K562 (cell line): ENCODE measurements around the gene HPD. TPM values are rescaled to one million over a fixed set of nuclear protein-coding genes. Genes with fewer than 3 reads are reported as not detected.

Source experiments
- ATAC-seq: fragments of 200-7000 bp; cut with Tn5 transposase; 3 replicates; pipeline ENCODE4 v1.9.1; 2020; ENCODE audit warnings: moderate library complexity
- BruUV-seq: library from RNA; stranded (reverse); fragments of 400-500 nt; replicated peaks from 2 replicates; lab custom pipeline; 2021; lab: Mats Ljungman, UMichigan
- CTCF ChIA-PET: fragments of 300-600 bp; formaldehyde crosslinking; extraction: SDS; loops from one replicate; lab custom pipeline; 2021; ENCODE audit warnings: low intra/inter-chr PET ratio; lab: Yijun Ruan, JAX
- POLR2A ChIA-PET: fragments of 300-600, 350-650 bp; sonication (Branson Sonifier 250); formaldehyde crosslinking; extraction: SDS; loops from one replicate; lab custom pipeline; 2021; ENCODE audit warnings: antibody characterized with exemption, inconsistent platforms; lab: Yijun Ruan, JAX
- DNase-seq, 4 experiments: peaks; one replicate each; pipeline versions ENCODE4 v3.0.0 to v3.0.0-alpha.2; 2011 to 2018; ENCODE audit warnings: low spot score in 3 of 4, mixed read lengths in 3 of 4; ENCODE audit errors: extremely low read depth in 1 of 4
- FAIRE-seq: peaks from 2 replicates; lab custom pipeline; 2011; peaks lifted over from hg19 to GRCh38; lab: Jason Lieb, UNC
- H2AFZ ChIP-seq: 2 replicates; pipeline ENCODE4 v1.6.0; 2011; ENCODE audit warnings: low read depth, low read length, control low read depth, inconsistent platforms
- H3K27ac ChIP-seq: fragments of 200-600 bp; 3 replicates; pipeline ENCODE4 v1.8.0; 2011; ENCODE audit warnings: low read depth, mild to moderate bottlenecking, control low read depth, inconsistent platforms, low read length, moderate library complexity, mixed read lengths; ENCODE audit errors: extremely low read depth
- H3K27me3 ChIP-seq, 2 experiments: fragments of 300-600 bp in 1 of 2; 2 replicates in 1 of 2; 3 replicates in 1 of 2; pipeline versions ENCODE4 v1.6.0 to v1.8.0; 2011; ENCODE audit warnings: inconsistent platforms in 2 of 2, low read length in 2 of 2, mild to moderate bottlenecking in 1 of 2, mixed read lengths in 1 of 2, moderate library complexity in 1 of 2; ENCODE audit not compliant: control insufficient read depth in 2 of 2, insufficient read depth in 2 of 2
- H3K36me3 ChIP-seq: fragments of 300-600 bp; 3 replicates; pipeline ENCODE4 v1.8.0; 2011; ENCODE audit warnings: mild to moderate bottlenecking, low read length, inconsistent platforms; ENCODE audit not compliant: control insufficient read depth, insufficient read depth
- H3K4me1 ChIP-seq, 2 experiments: fragments of 200-600 bp in 1 of 2; replicated peaks in 1 of 2; 2 replicates in 1 of 2; 3 replicates in 1 of 2; pipeline versions ENCODE4 v1.5.1 to v1.8.0; 2011; ENCODE audit warnings: inconsistent platforms in 2 of 2, low read length in 2 of 2, mild to moderate bottlenecking in 1 of 2, mixed read lengths in 1 of 2, moderate library complexity in 1 of 2; ENCODE audit not compliant: control insufficient read depth in 2 of 2, insufficient read depth in 2 of 2
- H3K4me2 ChIP-seq: 2 replicates; pipeline ENCODE4 v1.6.1; 2011; ENCODE audit warnings: low read length, control low read depth, inconsistent platforms, mixed read lengths; ENCODE audit not compliant: insufficient read depth
- H3K4me3 ChIP-seq: fragments of 200-600 bp; sonication (generic), shearing (Covaris generic); 2 replicates; pipeline ENCODE4 v1.5.1; 2016; ENCODE audit warnings: control low read depth, inconsistent platforms
- H3K79me2 ChIP-seq: fragments of 200-600 bp; 3 replicates; pipeline ENCODE4 v1.8.0; 2011; ENCODE audit warnings: low read length, inconsistent platforms; ENCODE audit not compliant: control insufficient read depth, insufficient read depth
- H3K9ac ChIP-seq, 2 experiments: 2 replicates each; pipeline versions ENCODE4 v1.6.0 to v1.6.1; 2011; ENCODE audit warnings: low read depth in 2 of 2, low read length in 2 of 2, control low read depth in 1 of 2, inconsistent platforms in 1 of 2, mild to moderate bottlenecking in 1 of 2, mixed read lengths in 1 of 2; ENCODE audit not compliant: insufficient read depth in 1 of 2
- H3K9me1 ChIP-seq: one replicate; pipeline ENCODE4 v1.6.0; 2011; ENCODE audit warnings: inconsistent platforms, mild to moderate bottlenecking, low read length, moderate library complexity; ENCODE audit not compliant: control insufficient read depth, insufficient read depth
- H3K9me3 ChIP-seq: replicated peaks from 2 replicates; pipeline ENCODE4 v1.5.1; 2011; ENCODE audit warnings: low read depth, low read length, inconsistent platforms; ENCODE audit not compliant: control insufficient read depth, insufficient read depth
- H4K20me1 ChIP-seq: replicated peaks from 2 replicates; pipeline ENCODE4 v1.6.1; 2011; ENCODE audit warnings: low read length, inconsistent platforms, mixed read lengths; ENCODE audit not compliant: control insufficient read depth, insufficient read depth
- BMI1 ChIP-seq: fragments of 150-350 bp; IDR thresholded peaks from 2 replicates; pipeline ENCODE4 v1.6.1; 2014; ENCODE audit warnings: low read length
- DMBX1 ChIP-seq: fragments of 250-450 bp; sonication (Bioruptor Pico); IDR thresholded peaks from 2 replicates; pipeline ENCODE4 v1.8.0; 2022; ENCODE audit warnings: inconsistent platforms, mild to moderate bottlenecking, moderate library complexity, borderline replicate concordance
- HNRNPL ChIP-seq: fragments of 200-400 bp; formaldehyde crosslinking; IDR thresholded peaks from 2 replicates; pipeline ENCODE4 v1.6.1; 2017; ENCODE audit warnings: low read depth, mild to moderate bottlenecking, low read length
- POLR2G ChIP-seq: fragments of 200-400 bp; formaldehyde crosslinking; IDR thresholded peaks from 2 replicates; pipeline ENCODE4 v1.6.1; 2017; ENCODE audit warnings: low read depth, mild to moderate bottlenecking, antibody characterized with exemption, low read length, moderate library complexity
- POLR2H ChIP-seq: IDR thresholded peaks from 2 replicates; pipeline ENCODE4 v1.6.1; 2016; ENCODE audit warnings: missing genetic modification characterization, low read depth, mild to moderate bottlenecking, control low read depth, missing compliant biosample characterization, moderate library complexity
- RBFOX2 ChIP-seq: fragments of 200-400 bp; formaldehyde crosslinking; IDR thresholded peaks from 2 replicates; pipeline ENCODE4 v1.6.1; 2017; ENCODE audit warnings: low read depth, mild to moderate bottlenecking, low read length, moderate library complexity
- WGBS: fragments of 100-300 bp; shearing (Covaris generic); methylation state at CpG from one replicate; pipeline ENCODE4 v1.1.6; 2016; ENCODE audit warnings: low coverage, mixed read lengths; ENCODE audit not compliant: insufficient coverage; ENCODE audit errors: missing lambda C conversion rate; 5-methylcytosine and 5-hydroxymethylcytosine counted together
- in situ Hi-C: fragments of 300-500 bp; cut with MboI; formaldehyde crosslinking; loops from 4 replicates; pipeline ENCODE4 v1.15.0; 2018; ENCODE audit warnings: inconsistent platforms, mixed read lengths
- intact Hi-C: fragments of 100-400 bp; cut with micrococcal nuclease; formaldehyde crosslinking; loops from 2 replicates; pipeline ENCODE4 v1.14.2; 2022
- polyA plus RNA-seq, 8 experiments: library from polyadenylated mRNA; depleted of rRNA in 4 of 8; stranded (reverse) in 5 of 8; unstranded in 3 of 8; fragments of >200 nt; fragmentation: Nextera tagmentation in 2 of 8; fragmentation: Illumina TruSeq in 1 of 8; extraction: Ambion mirVana in 2 of 8; extraction: Trizol in 1 of 8; gene quantifications; 2 replicates each; pipeline versions ENCODE4 v1.2.1 to v1.2.3, GENCODE V29; 2011 to 2014; ENCODE audit warnings: inconsistent platforms in 1 of 8, missing spikeins in 1 of 8
- total RNA-seq, 7 experiments: library from RNA; depleted of rRNA in 6 of 7; stranded (reverse); fragments of >200 nt in 6 of 7; fragmentation: Illumina TruSeq in 2 of 7; extraction: Trizol in 2 of 7; gene quantifications; 2 replicates each; pipeline versions ENCODE4 v1.2.1 to v1.2.3, GENCODE V29; 2011 to 2021; ENCODE audit warnings: low replicate concordance in 1 of 7

The HPD gene
- total and polyA plus RNA-seq, 9 of the 15 experiments (the other 6 are each of a cell fraction or from before 2014, with no cell fraction given), result 0.06 to 0.29 (median 0.07) TPM; not detected in 4

GRCh38 chr12:121827351-121828099 is 31.1 kb downstream of the HPD start:
- peaks cover 0 to 25% of the 10 kb centered on the region in 2 experiments; a peak in 2 of 5 replicates for H3K4me1 ChIP-seq
- 0 out of 2 replicates have a peak, but pooled peaks have one; percentile 26 for TF ChIP-seq RBFOX2
- TF ChIP-seq HNRNPL, result 0 out of 2 replicates have a peak, but pooled peaks have one; percentile 43
- no peak for TF ChIP-seq BMI1
- TF ChIP-seq POLR2H (tag), result no peak
- peak; percentile 58 for TF ChIP-seq POLR2G
- no peak for TF ChIP-seq DMBX1 (CRISPR knock-in tag)
- TF ChIP-seq, all 486 proteins: peak for 3
- Histone ChIP-seq H4K20me1 (no peaks in the 10 kb centered on the region; the same call in 1 of the 2 replicates), H3K9me1 (no peaks in the 10 kb centered on the region), H3K9ac (no peak overlapping the region; a peak in 1 of 4 replicates), H3K36me3 (peaks cover 85% of the 10 kb centered on the region), H3K27ac (no peak overlapping the region), H3K4me3 (no peak overlapping the region), H3K79me2 (no peaks in the 10 kb centered on the region), H3K9me3 (no peaks in the 10 kb centered on the region), H2AFZ (no peak overlapping the region), H3K27me3 (no peaks in the 10 kb centered on the region), H3K4me2 (no peak overlapping the region)
- in situ Hi-C loops (loop anchor here (25.0 kb wide), 1 partner anchor 1560 kb away; the partner anchor contains the start of gene KMT5A), intact Hi-C loops (no loop called here)
- ChIA-PET POLR2A (interaction anchor here (0.7 to 3.3 kb wide), 6 partner anchors 10 to 89 kb away, joined by 3 to 21 read pairs (median 8); no protein-coding TSS in a partner anchor), CTCF (no interaction called here)
- no peak for ATAC-seq
- no peak for FAIRE-seq
- WGBS, result 96% methylated on average over 34 of the region's 48 CpGs
- no TSS peak for BruUV-seq
- DNase-seq, result no peak
